Activated CD8-positive, alpha-beta memory T cell treated with anti-CD3 and anti-CD28 coated beads for 48 hours (primary cell): ENCODE data around the gene PDC.
"Not testable (repeated sequence)": the region's sequence is repeated elsewhere in the genome, so short reads cannot be mapped to it uniquely, and the experiment has no call there.

Experiments
- DNase-seq, 3 experiments: peaks; one replicate each; pipeline ENCODE4 v3.0.0-alpha.2; 2020; ENCODE audit warnings: low read depth in 2 of 3, low spot score in 2 of 3

Gene PDC

GRCh38 chr1:186403632-186404031 is 57.3 kb downstream of the PDC start:
- no peak for DNase-seq

DNA sequence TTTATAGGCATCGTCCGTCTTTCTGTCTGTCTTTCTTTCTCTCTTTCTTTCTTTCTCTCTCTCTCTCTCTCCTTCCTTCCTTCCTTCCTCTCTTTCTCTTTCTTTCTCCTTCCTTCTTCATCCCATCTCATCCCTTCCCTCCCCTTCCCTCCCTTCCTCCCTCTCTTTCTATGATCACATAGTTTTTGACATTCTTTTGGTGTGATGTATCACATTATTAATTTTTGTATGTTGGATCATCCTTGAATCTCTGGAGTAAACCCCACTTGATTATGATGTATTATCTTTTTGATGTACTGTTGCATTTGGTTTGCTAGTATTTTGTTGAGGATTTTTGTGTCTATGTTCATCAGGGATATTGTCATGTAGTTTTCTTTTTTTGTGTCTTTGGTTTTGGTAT is 59.5 kb downstream of the PDC start:
- not testable (repeated sequence) for DNase-seq
